CD4-positive, alpha-beta T cell (primary cell): ENCODE results near the gene FXR2. TPM values are rescaled to one million over a fixed set of nuclear protein-coding genes. Genes with fewer than 3 reads are reported as not detected.

Experiments used
- ATAC-seq: fragments of 200-7000 bp; cut with Tn5 transposase; one replicate; pipeline ENCODE4 v1.10.0; 2022; ENCODE audit warnings: mild to moderate bottlenecking; ENCODE audit not compliant: poor library complexity
- CTCF ChIA-PET: fragments of 350-600 bp; sonication (Branson Sonifier 250); formaldehyde crosslinking; loops from one replicate; lab custom pipeline; 2021; ENCODE audit warnings: antibody characterized with exemption, inconsistent platforms; lab: Charles Lee
- POLR2A ChIA-PET: fragments of 350-600 bp; sonication (Branson Sonifier 250); formaldehyde crosslinking; loops from one replicate; lab custom pipeline; 2021; ENCODE audit warnings: antibody characterized with exemption, inconsistent platforms; lab: Charles Lee
- DNase-seq, 14 experiments: peaks; one replicate each; pipeline ENCODE4 v3.0.0-alpha.2; 2013 to 2020; ENCODE audit warnings: mixed read lengths in 2 of 14
- H3K27ac ChIP-seq, 2 donors: one replicate each; pipeline versions ENCODE4 v1.5.1 to v1.7.0; 2013; ENCODE audit warnings: low read length in 2 of 2, low read depth in 1 of 2, mild to moderate bottlenecking in 1 of 2
- H3K27me3 ChIP-seq, 2 experiments: 1 replicate in 1 of 2; 2 replicates in 1 of 2; pipeline versions ENCODE4 v1.6.1 to v1.7.0; 2013; ENCODE audit warnings: low read length in 2 of 2, control low read depth in 1 of 2, mild to moderate bottlenecking in 1 of 2, moderate library complexity in 1 of 2; ENCODE audit not compliant: insufficient read depth in 2 of 2, control insufficient read depth in 1 of 2
- H3K36me3 ChIP-seq: one replicate; pipeline ENCODE4 v1.6.1; 2013; ENCODE audit warnings: low read length, control low read depth; ENCODE audit not compliant: insufficient read depth
- H3K4me1 ChIP-seq: one replicate; pipeline ENCODE4 v1.6.1; 2013; ENCODE audit warnings: low read length, control low read depth; ENCODE audit not compliant: insufficient read depth
- H3K4me3 ChIP-seq: one replicate; pipeline ENCODE4 v1.5.1; 2013; ENCODE audit warnings: mild to moderate bottlenecking, low read length, moderate library complexity
- H3K9me3 ChIP-seq, 2 experiments: 1 replicate in 1 of 2; 2 replicates in 1 of 2; pipeline versions ENCODE4 v1.6.1 to v1.7.0; 2013; ENCODE audit warnings: low read length in 2 of 2, mild to moderate bottlenecking in 2 of 2, control low read depth in 1 of 2, moderate library complexity in 1 of 2; ENCODE audit not compliant: control insufficient read depth in 1 of 2, insufficient read depth in 1 of 2
- H3K27ac Mint-ChIP-seq: one replicate; pipeline ENCODE4 v1.8.0; 2020; ENCODE audit warnings: mixed read lengths
- H3K27me3 Mint-ChIP-seq: one replicate; pipeline ENCODE4 v1.8.0; 2021; ENCODE audit warnings: mixed read lengths
- H3K36me3 Mint-ChIP-seq: one replicate; pipeline ENCODE4 v1.8.0; 2021; ENCODE audit warnings: low read depth, mixed read lengths
- H3K4me1 Mint-ChIP-seq: one replicate; pipeline ENCODE4 v1.8.0; 2021; ENCODE audit warnings: low read depth, mixed read lengths
- H3K4me3 Mint-ChIP-seq: one replicate; pipeline ENCODE4 v1.8.0; 2020; ENCODE audit warnings: mild to moderate bottlenecking, mixed read lengths
- H3K9me3 Mint-ChIP-seq: one replicate; pipeline ENCODE4 v1.8.0; 2020; ENCODE audit warnings: mixed read lengths
- intact Hi-C, 2 experiments: fragments of 100-400 bp; cut with DNase I in 1 of 2; cut with micrococcal nuclease in 1 of 2; formaldehyde crosslinking; loops; one replicate each; pipeline versions ENCODE4 v1.15.1 to v1.9.0; 2023 to 2025; cut with DNase I, micrococcal nuclease
- total RNA-seq, 174 experiments: library from RNA in 2 of 174; stranded (reverse) in 2 of 174; gene quantifications; one replicate each; pipeline ENCODE4 v1.2.3 and lab custom pipeline; 2021 to 2026
- TF ChIP-seq, protein P1 (sequence below): fragments of 200-600 bp; IDR thresholded peaks from one replicate; pipeline ENCODE4 v1.8.0; 2022; ENCODE audit warnings: antibody characterized with exemption, mild to moderate bottlenecking

The FXR2 gene
- total RNA-seq, 2 experiments from 2014 or later, result 20.6 to 22.5 TPM

DNA sequence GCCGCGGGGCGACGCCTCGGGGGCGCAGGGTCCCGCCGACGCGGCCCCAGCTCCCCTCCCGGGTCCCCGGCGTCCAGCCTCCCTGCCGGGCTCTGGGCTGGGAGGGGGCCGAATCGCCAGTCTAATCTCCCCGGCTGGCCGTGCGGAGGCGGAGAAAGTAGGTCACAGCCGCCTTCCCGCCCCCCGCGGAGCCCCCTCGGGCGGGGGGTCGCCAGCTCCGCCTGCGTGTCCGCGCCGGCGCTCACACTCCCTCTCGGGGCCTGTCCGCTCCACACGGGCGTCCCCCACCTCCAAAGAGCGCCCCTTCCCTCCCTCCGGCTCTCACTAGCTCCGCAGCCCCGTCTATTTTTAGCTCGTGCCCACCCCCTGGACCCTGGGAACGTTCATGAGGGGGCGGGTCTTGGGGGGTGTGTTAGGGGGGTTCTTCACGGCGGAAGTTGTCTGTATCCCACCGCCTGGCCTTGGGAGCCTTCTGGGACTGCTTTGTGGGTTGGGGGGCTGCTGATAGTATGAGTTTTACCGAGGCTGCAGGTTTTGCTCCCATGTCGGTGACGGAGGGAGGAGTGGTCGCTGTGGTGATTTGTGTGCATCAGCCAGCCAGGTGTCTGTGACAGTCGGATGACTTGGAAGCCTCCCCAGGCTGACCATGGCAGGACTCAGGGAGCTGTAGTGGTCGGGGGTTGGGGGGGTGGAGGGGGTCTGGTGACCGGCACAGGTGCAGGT is 37.1 kb upstream of the FXR2 start:
- Mint-ChIP-seq H3K4me3 (peak overlapping the region; percentile 55), H3K27me3 (peaks cover 51% of the 10 kb centered on the region), H3K36me3 (no peaks in the 10 kb centered on the region), H3K4me1 (peaks cover 22% of the 10 kb centered on the region), H3K9me3 (no peaks in the 10 kb centered on the region), H3K27ac (no peak overlapping the region)
- DNase-seq (no peak), ATAC-seq (no peak)
- H3K4me1 ChIP-seq, result peaks cover 23% of the 10 kb centered on the region
- ChIA-PET CTCF (interaction anchor here (0.6 to 4.1 kb wide), 3 partner anchors 19 to 722 kb away, joined by 5 to 21 read pairs (median 7); partner anchors contain the start of genes TP53 and WRAP53), POLR2A (interaction anchor here (0.6 to 3.4 kb wide), 10 partner anchors 10 to 784 kb away, joined by 3 to 78 read pairs (median 6); partner anchors contain the start of genes FXR2, MPDU1, NDEL1 and RNF227)
- TF ChIP-seq, protein P1, sequence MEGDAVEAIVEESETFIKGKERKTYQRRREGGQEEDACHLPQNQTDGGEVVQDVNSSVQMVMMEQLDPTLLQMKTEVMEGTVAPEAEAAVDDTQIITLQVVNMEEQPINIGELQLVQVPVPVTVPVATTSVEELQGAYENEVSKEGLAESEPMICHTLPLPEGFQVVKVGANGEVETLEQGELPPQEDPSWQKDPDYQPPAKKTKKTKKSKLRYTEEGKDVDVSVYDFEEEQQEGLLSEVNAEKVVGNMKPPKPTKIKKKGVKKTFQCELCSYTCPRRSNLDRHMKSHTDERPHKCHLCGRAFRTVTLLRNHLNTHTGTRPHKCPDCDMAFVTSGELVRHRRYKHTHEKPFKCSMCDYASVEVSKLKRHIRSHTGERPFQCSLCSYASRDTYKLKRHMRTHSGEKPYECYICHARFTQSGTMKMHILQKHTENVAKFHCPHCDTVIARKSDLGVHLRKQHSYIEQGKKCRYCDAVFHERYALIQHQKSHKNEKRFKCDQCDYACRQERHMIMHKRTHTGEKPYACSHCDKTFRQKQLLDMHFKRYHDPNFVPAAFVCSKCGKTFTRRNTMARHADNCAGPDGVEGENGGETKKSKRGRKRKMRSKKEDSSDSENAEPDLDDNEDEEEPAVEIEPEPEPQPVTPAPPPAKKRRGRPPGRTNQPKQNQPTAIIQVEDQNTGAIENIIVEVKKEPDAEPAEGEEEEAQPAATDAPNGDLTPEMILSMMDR, result no peak
- intact Hi-C loops, result loop anchor here in 1 of 2 experiments (5.0 kb wide), 1 partner anchor 35 kb away; the partner anchor contains the start of genes TP53 and WRAP53
- H3K9me3 ChIP-seq, result peaks cover 0 to 8% of the 10 kb centered on the region in 2 experiments
- no peaks in the 10 kb centered on the region for H3K36me3 ChIP-seq
- H3K27ac ChIP-seq, result no peak overlapping the region
- peak overlapping the region; percentile 52 for H3K4me3 ChIP-seq
- peaks cover 27 to 40% of the 10 kb centered on the region in 2 experiments for H3K27me3 ChIP-seq

DNA sequence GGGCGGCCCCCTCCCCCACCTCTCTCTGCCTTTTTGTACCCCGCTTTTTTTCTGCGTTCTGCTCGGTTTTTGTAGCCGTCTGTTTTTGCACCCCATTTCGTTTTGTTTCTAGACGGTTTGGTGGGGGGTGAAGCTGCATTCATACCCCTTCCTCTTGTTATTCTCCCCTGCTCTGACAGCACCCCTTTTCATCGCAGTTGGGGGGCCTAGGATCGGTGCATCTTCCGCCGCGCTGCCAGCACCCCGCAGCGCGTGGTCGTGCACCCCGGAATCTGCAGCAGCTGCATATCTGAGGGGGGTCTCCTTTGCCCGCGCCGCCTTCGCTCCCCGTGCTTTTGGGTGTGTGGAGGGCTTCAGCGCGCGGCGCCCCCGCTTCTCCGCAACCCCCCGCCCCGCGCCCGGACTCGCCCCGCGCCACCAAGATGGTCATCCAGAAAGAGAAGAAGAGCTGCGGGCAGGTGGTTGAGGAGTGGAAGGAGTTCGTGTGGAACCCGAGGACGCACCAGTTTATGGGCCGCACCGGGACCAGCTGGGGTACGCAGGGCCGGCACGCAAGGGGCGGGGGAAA is 36.5 kb upstream of the FXR2 start:
- POLR2A ChIA-PET, result interaction anchor here (0.6 to 3.4 kb wide), 12 partner anchors 10 to 785 kb away, joined by 3 to 78 read pairs (median 4); partner anchors contain the start of genes FXR2, MPDU1, NDEL1 and RNF227
- no peaks in the 10 kb centered on the region for H3K36me3 Mint-ChIP-seq

More for the DNA sequence above, 36.5 kb upstream of the FXR2 start:
- TF ChIP-seq, protein P1, result no peak
- peak in 1 of 14 experiments; percentile 24 for DNase-seq
- peaks cover 57% of the 10 kb centered on the region for H3K27me3 Mint-ChIP-seq
- H3K27ac ChIP-seq, result no peak overlapping the region
- no peaks in the 10 kb centered on the region for H3K36me3 ChIP-seq
- CTCF ChIA-PET, result interaction anchor here (1.3 to 4.1 kb wide), 3 partner anchors 18 to 37 kb away, joined by 7 to 21 read pairs (median 8); partner anchors contain the start of genes FXR2, TP53 and WRAP53
- peak overlapping the region; percentile 85 for H3K4me3 Mint-ChIP-seq
- peaks cover 23% of the 10 kb centered on the region for H3K4me1 ChIP-seq
- peaks cover 0 to 8% of the 10 kb centered on the region in 2 experiments for H3K9me3 ChIP-seq
- H3K4me3 ChIP-seq, result peak overlapping the region; percentile 52
- no peak overlapping the region for H3K27ac Mint-ChIP-seq
- ATAC-seq, result no peak
- intact Hi-C loops, result loop anchor here in 1 of 2 experiments (5.0 kb wide), 1 partner anchor 36 kb away; the partner anchor contains the start of genes TP53 and WRAP53
- no peaks in the 10 kb centered on the region for H3K9me3 Mint-ChIP-seq
- H3K27me3 ChIP-seq, result peaks cover 27 to 43% of the 10 kb centered on the region in 2 experiments
- peaks cover 22% of the 10 kb centered on the region for H3K4me1 Mint-ChIP-seq
